Fibroblast of skin of left biceps (primary cell): ENCODE data around the gene CNTNAP2.

Source experiments
- DNase-seq, 2 experiments: peaks; one replicate each; pipeline ENCODE4 v3.0.0-alpha.2; 2013; ENCODE audit warnings: low read depth in 2 of 2

The CNTNAP2 gene

DNA sequence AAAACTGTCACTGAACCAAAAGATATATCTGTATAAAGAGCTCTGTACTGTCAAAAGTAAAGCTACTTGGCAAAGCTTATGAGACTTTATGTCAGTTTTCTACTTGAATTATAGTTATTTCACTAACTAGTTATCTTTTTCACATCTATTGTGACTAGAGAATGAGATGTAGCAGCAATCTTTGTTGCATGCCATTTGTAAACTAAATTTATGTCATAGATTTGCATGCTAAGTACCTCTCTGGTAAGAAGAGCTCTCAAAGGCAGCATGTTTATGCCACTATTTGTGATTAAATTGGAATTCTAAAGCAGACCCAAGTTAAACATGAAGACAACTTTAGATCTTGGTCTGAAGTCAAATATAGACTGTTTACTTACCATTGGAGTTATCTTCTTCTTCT, 300.6 kb downstream of the CNTNAP2 start:
- DNase-seq: no peak

DNA sequence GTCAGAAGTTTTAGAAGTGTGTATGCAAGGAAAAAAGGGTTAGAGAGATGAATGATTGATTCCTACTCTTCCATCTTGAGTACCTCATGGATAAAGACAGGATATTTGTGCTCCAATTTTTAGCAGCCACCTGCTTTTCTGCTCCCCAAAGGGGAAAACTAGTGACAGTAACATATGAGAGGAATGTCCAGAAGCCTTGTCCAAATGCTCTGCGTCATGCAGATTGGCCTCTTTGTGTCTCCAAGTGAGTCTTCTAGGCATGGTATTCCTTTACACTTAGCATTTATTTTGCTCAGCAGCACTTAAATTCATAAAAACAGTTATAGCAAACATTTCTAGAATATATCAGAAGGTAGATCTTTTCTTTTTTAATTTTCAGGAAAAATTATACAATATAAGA, 306.8 kb downstream of the CNTNAP2 start:
- no peak for DNase-seq

DNA sequence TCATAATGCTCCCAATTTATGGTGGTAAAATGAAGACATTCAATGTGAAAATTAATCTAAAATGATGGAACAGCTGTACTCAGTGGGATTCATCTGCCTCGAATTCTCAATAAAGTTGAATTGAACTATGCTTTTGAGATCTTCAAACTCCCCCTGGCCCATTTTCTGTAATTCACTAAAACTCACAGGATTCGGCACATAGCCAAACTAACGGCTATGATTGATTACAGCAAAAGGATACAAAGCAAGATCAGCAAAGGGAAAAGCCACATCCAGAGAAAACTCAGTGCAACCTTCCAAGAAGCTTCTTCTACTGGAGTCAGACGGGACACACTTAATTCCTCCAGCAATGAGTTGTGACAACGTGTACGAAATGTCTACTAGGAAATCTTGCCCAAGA, 307.5 kb downstream of the CNTNAP2 start:
- no peak for DNase-seq

DNA sequence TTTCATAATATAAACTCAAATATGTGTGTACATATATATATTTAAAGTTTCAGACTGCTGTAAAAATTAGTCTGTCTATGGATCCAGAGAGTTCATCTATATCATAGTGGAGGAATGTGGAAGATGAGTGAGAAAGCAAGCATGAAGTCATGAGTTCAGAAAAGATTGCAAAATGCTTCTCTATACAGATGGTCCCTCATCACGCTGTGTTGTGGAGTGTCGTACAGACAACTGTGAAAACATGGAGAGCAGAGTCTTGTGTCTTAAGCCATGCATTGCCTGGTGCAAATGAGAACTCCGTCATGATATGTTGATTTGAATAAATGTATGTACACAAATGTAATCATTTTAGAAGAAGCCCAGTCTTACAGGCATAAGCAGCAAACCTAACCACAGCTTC, 316.9 kb downstream of the CNTNAP2 start:
- no peak for DNase-seq

GRCh38 chr7:146443102-146443501, 326.5 kb downstream of the CNTNAP2 start:
- no peak for DNase-seq

DNA sequence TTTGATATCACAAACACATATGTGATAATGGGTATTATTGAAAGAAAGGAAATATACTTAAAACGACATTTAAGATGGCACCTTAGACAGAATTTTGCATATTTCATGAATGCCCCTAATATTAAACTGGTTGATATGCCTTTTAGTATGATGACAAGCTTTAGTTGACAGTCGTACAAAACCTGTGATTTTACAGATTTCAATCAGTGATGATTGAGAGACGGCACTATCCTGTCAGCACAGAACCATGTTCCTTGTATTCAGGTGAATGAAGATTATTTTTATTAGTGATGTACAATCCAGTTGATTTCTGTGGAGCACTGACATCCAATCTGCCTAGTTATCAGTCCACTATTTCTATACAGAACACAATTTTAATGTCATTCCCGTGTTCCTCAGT, 333.0 kb downstream of the CNTNAP2 start:
- DNase-seq: no peak

DNA sequence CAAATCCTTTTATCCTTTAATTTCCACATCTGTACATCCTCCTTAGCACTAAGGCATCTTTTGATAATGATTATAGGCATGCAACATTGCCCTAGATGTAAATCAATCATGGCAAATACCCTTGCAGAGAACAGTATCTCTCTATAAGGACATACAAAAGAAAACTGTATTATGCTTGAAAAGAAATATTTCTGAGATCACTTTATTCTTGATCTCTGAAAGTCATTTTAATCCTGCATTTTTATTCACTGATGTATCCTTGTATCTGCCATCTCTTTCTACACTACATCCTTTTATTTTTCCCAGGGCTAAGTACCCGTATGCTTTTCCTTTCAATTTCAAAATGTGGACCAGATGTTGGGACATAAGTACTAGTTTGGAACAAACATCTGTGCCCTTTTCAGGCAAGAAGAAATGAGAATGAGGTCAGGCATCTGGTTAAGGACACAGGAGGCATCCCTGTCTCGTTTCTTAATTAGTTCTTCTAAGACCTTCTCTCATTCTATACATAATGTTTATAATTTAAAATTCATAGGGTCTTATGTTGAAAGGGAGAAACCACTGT, 338.6 kb downstream of the CNTNAP2 start:
- no peak for DNase-seq

GRCh38 chr7:146479040-146479439, 362.4 kb downstream of the CNTNAP2 start:
- DNase-seq: no peak

DNA sequence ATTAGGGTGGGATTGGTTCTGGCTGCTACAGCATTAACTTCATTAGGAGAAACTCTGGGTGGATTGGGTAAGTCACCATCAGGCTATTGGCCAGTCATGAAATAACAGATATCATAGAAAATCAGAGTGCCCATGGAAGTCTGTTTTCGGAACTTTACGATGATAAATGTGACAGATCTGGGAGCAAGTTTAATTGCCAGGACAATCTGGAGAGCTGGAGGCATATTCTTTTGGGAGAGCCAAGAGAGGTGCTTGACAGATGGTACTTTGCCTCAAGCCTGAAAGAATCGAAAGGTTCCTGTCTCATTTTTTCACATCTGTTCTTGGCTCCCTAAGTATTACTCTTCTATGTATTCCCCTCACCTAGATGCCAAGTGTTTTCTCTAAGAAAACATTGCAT, 369.9 kb downstream of the CNTNAP2 start:
- DNase-seq: no peak

- DNase-seq: no peak
These were observed 375.4 kb downstream of the CNTNAP2 start for GRCh38 chr7:146492017-146492416.

GRCh38 chr7:146494952-146495596, 378.5 kb downstream of the CNTNAP2 start:
- DNase-seq: no peak

DNA sequence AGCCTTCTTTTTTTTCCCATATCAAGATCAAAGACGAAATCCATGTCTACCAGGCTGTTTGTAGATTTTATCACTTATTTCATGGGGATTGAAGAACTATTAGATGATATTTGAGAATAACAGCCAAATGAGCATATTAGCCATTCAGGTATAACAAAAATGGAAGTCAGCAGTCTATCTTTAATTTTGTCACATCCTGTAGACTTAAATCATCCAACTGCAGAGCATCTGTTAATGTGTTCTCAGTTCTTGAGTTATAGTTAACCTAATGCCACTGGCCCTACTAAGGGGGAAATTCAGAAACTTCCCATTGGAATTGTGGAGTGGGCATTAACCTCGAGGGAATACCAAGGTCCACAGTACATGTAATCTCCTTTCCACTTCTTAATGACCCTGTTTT, 380.1 kb downstream of the CNTNAP2 start:
- DNase-seq: no peak

DNA sequence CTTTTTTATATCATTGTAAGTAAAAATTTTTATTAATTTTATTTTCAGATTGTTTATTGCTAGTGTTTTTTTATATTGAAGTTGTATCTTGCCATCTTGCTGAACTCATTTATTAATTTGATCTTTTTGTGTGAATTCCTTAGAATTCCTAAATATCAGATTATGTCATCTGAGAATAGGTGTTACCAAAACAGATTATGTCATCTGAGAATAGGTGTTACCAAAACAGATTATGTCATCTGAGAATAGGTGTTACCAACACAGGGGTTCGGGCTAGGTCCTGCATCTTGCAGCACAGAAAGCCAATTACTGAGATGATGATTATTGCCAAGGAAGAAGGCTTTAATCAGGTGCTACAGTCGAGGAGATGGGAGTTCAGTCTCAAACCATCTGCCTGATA, 383.4 kb downstream of the CNTNAP2 start:
- DNase-seq: no peak

- no peak for DNase-seq
These were observed 387.2 kb downstream of the CNTNAP2 start for GRCh38 chr7:146503844-146504243.

DNA sequence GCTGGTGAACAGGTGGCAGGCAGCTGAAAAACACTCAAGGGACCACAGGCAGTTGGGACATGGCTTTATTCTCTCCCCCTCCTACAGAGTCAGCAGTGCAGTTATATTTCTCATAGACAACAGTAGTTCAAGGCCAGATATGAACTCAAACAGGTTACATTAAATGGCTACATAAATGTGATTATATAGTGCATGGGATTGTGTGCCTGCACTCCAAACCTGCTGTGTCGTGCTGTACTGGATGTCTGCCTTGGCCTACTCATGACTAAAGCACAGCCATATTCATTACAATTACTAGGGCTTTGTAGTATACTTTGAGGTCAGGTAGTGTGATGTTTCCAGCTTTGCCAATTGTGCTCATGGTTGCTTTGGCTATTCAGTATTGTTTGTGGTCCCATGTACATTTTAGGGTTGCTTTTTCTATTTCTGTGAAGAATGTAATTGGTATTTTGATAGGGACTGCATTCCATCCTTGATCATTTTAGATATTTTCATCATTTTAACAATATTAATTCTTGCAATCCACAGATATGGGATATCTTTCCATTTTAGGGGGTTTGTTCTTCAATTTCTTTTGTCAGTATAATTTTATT, 393.6 kb downstream of the CNTNAP2 start:
- no peak for DNase-seq

DNA sequence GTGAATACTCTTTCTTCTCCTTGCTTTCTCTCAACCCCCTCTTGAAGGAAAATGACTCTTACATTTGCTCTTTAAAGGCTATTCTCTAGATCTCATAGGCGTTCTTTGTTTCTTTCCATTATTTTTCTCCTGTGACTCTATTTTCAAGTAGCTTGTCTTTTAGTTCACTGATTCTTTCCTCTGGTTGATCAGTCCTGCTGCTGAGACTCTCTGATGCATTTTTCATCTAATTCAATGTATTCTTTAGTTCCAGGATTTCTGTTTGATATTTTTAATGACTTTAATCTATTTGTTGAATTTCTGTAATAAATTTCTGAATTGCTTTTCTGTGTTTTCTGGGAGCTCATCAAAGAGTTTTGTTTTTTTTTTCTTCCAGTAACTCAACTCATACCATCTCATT, 397.7 kb downstream of the CNTNAP2 start:
- DNase-seq: no peak

DNA sequence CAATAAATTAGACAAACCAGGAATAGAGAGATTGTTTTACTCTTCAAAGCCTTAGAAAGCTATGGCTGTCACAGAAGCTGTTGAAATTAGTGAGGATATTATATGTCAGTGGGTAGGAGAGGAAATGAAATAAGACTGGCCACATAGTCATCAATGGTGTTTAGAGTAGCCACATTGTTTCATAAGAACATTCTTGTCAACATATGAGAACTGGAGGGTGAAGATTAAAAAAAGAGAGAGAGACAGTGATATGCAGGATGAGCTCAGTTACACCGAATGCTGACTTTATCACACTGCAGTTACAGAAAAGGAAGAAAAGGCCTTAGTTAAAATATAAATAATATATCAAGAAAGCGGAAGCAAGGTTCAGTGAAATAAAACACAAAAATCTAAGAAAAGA, 412.0 kb downstream of the CNTNAP2 start:
- no peak for DNase-seq

- no peak for DNase-seq
These were observed 423.2 kb downstream of the CNTNAP2 start for GRCh38 chr7:146539836-146540235.

DNA sequence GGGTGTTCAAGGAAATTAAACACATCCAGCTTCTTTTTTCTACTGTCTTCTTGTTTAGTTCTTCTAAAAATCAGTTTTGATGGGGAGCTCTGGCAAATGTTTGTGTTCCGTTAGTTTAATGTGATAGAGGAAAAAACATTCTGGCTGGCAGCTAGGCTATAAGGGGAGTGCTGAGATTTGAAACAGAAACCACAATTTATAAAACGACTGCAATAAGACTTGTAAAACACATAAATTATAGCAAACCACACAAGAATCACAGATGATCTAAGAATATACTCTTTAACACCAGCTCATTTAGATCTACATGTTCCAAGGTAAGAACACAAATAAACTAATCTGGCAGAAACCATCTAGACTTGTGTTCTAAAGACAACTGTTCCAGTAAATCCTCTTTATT, 425.5 kb downstream of the CNTNAP2 start:
- DNase-seq: no peak

- DNase-seq: no peak
These were observed 428.1 kb downstream of the CNTNAP2 start for GRCh38 chr7:146544748-146545147.

GRCh38 chr7:146548816-146549215, 432.2 kb downstream of the CNTNAP2 start:
- DNase-seq: no peak

DNA sequence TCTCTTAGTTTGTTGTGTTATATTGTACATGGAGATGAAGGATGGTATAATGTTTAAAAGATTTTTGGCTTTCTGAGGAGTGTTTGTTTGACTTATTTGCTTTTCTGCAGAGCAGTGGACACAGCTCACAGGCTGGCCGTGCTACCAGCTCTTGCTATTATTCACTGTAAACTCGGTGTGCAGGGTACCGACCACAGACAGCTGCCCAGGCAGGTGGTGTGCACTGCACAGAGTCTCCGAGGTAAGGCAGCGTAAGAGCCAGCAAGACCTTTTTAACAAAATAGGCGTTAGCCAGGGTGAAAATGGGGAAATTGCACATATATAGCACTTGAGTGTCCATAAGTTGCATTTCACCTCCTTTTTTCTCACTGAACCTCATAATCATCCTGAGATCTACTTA, 438.0 kb downstream of the CNTNAP2 start:
- DNase-seq: no peak

GRCh38 chr7:146557971-146558469, 441.4 kb downstream of the CNTNAP2 start:
- no peak for DNase-seq
